ENCODE data around the gene PAX5. TPM values are rescaled to one million over a fixed set of nuclear protein-coding genes. Genes with fewer than 3 reads are reported as not detected.

PAX5 gene
- total RNA-seq, 3 donors from 2014 or later = 0.59 TPM; not detected in 2

DNA sequence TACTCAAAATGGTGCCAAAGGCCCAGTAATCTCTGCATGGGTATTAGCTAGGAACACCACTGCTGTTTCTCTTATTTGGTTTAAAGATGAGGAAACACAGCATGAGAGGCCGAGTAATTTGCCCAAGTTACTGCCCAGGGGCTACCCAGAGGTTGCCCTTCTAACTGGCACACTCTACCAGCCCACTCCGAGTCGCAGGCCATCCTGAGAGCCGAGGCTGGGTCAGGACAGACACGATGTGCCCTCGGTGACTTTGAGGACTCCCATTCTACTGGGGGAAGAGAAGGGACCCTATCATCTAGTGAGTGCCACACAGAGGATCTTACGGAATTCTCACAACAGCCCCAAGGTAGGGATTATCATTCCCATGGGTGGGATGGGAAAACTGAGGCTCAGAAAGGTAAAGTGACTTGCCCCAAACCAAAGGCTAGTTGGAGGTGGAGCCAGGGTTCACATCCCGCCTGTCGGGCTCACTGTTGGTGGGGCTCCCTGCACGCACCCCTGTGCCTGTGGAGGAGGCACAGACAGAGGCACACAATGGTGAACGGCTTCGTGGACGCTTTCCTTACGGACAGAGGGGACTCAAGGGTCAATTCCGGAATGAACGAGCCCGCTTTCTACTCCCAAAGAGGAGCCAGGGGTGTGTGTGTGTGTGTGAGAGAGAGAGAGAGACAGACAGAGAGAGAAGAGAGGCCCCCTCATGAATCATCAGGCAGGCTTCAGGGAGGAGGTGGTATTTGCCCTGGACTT, 236.4 kb downstream of the PAX5 start:
- H3K27ac ChIP-seq = no peak overlapping the region
- H3K4me1 ChIP-seq = no peaks in the 10 kb centered on the region
- peaks cover 0 to 22% of the 10 kb centered on the region in 2 donors for H3K27me3 ChIP-seq
- H3K4me3 ChIP-seq = no peak overlapping the region
- intact Hi-C loops (cut with DNase I; ENCODE audit: low total_unique reads) = loop anchor here (5.0 kb wide), 1 partner anchor 590 kb away; no protein-coding TSS in a partner anchor
- H3K9me3 ChIP-seq = peaks cover 0 to 11% of the 10 kb centered on the region in 2 donors
- TF ChIP-seq POLR2A (IDR thresholded peaks at IDR 0.05) (no peak), POLR2AphosphoS5 (IDR thresholded peaks at IDR 0.05) (no peak)
- TF ChIP-seq, protein P1, sequence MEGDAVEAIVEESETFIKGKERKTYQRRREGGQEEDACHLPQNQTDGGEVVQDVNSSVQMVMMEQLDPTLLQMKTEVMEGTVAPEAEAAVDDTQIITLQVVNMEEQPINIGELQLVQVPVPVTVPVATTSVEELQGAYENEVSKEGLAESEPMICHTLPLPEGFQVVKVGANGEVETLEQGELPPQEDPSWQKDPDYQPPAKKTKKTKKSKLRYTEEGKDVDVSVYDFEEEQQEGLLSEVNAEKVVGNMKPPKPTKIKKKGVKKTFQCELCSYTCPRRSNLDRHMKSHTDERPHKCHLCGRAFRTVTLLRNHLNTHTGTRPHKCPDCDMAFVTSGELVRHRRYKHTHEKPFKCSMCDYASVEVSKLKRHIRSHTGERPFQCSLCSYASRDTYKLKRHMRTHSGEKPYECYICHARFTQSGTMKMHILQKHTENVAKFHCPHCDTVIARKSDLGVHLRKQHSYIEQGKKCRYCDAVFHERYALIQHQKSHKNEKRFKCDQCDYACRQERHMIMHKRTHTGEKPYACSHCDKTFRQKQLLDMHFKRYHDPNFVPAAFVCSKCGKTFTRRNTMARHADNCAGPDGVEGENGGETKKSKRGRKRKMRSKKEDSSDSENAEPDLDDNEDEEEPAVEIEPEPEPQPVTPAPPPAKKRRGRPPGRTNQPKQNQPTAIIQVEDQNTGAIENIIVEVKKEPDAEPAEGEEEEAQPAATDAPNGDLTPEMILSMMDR (IDR thresholded peaks at IDR 0.05) = no peak
- no peak for DNase-seq (ENCODE audit: low spot score in 2 of 2)
- no peaks in the 10 kb centered on the region for H3K36me3 ChIP-seq

DNA sequence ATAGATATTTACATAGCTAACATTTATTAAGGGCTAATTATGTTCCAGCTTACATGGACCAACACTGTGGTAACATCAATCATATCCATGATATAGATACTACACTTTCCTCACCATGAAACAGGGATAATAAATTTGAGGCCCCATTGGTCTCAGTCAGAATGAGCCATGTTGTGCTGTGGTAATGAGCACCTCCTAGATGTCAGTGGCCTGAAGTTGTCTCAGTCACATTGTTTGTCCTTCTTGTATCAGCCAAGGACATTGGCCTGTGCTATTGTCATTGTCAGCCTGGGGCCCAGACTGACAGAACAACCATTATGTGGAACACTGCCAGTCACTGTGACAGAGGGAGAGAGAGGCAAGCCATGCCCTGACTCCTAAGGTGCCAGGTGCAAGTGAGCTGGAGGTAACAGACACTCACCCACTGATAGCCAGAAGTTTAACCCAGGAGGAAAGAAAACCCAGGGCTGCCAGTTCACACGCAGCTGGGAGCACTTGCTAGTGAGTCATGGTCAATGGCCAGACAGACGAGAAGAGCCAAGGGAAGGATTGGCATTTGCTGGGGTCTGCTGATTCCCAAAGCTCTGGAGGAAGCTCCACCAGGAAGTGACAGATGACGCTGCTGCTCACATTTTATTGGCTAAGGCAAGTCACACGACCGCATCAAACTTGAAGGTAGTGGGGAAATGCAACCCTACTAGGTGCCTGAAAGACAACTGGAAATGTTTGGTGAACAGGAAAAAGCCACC, 237.2 kb downstream of the PAX5 start:
- Histone ChIP-seq H3K27ac (no peak overlapping the region), H3K36me3 (no peaks in the 10 kb centered on the region), H3K9me3 (peaks cover 0 to 11% of the 10 kb centered on the region in 2 donors), H3K4me3 (no peak overlapping the region), H3K4me1 (no peaks in the 10 kb centered on the region), H3K27me3 (peaks cover 0 to 17% of the 10 kb centered on the region in 2 donors)
- intact Hi-C loops (cut with DNase I; ENCODE audit: low total_unique reads) = loop anchor here (5.0 kb wide), 1 partner anchor 590 kb away; no protein-coding TSS in a partner anchor
- TF ChIP-seq, protein P1 (IDR thresholded peaks at IDR 0.05) = no peak
- TF ChIP-seq POLR2A (IDR thresholded peaks at IDR 0.05) = no peak
- no peak for TF ChIP-seq POLR2AphosphoS5 (IDR thresholded peaks at IDR 0.05)
- DNase-seq (ENCODE audit: low spot score in 2 of 2) = no peak

DNA sequence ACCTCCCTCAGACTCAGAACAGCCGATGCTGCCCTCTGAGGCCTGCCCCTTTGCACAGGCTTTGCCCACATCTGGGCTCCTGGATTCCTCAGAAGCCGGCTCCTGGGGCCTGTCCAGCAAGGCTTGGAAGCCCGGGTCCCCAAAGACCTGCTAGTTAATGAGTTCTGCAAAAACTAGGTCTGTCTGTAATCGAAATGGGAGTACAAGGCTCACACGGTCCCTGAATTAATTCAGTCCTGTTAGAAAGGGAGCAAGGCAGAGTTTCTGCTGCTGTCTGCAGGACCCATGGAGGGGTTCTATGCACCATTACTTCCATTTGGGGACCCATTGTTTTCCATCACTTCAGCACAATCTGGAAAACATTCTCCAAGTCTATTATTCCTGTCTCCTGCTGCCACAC, 239.6 kb downstream of the PAX5 start:
- Histone ChIP-seq H3K27me3 (no peaks in the 10 kb centered on the region), H3K27ac (no peak overlapping the region), H3K36me3 (no peaks in the 10 kb centered on the region), H3K4me3 (no peak overlapping the region), H3K9me3 (peaks cover 0 to 11% of the 10 kb centered on the region in 2 donors), H3K4me1 (no peaks in the 10 kb centered on the region)
- TF ChIP-seq, protein P1 (IDR thresholded peaks at IDR 0.05) = no peak
- TF ChIP-seq POLR2AphosphoS5 (IDR thresholded peaks at IDR 0.05) = no peak
- TF ChIP-seq POLR2A (IDR thresholded peaks at IDR 0.05) = no peak
- intact Hi-C loops (cut with DNase I; ENCODE audit: low total_unique reads) = no loop called here
- no peak for DNase-seq (ENCODE audit: low spot score in 2 of 2)

DNA sequence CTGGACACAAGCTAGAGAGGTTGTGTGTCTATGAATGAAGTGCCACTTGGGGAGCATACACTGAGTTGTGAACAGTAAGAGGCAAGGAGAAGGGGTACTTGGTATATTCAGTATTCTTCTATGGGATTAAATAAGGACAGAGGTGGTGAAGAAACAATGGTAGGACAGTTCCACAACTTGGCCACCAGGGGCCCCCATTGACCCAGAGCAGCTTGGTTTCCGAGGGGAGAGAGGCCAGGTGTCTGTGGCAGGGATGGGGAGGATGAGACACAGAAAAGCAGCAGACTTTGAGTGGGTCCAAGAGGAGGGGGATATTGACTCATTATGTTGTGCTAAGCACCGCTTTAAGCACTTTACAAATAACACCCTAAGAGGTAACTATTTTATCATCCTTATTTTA, 240.8 kb downstream of the PAX5 start:
- H3K27me3 ChIP-seq = peaks cover 0 to 4% of the 10 kb centered on the region in 2 donors
- intact Hi-C loops (cut with DNase I; ENCODE audit: low total_unique reads) = no loop called here
- TF ChIP-seq POLR2A (IDR thresholded peaks at IDR 0.05) (no peak), POLR2AphosphoS5 (IDR thresholded peaks at IDR 0.05) (no peak)
- TF ChIP-seq, protein P1 (IDR thresholded peaks at IDR 0.05) = no peak

More for the DNA sequence above, 240.8 kb downstream of the PAX5 start:
- no peak overlapping the region for H3K4me3 ChIP-seq
- H3K27ac ChIP-seq = no peak overlapping the region
- DNase-seq (ENCODE audit: low spot score in 2 of 2) = no peak
- H3K36me3 ChIP-seq = no peaks in the 10 kb centered on the region
- H3K9me3 ChIP-seq = peaks cover 0 to 11% of the 10 kb centered on the region in 2 donors
- H3K4me1 ChIP-seq = no peaks in the 10 kb centered on the region

All from breast epithelium (tissue), 4 donors.